Natural killer cell (primary cell): ENCODE results near the gene KBTBD3. TPM values are rescaled to one million over a fixed set of nuclear protein-coding genes. Genes with fewer than 3 reads are reported as not detected.

Experiments used
- ATAC-seq, 3 donors: fragments of 150-1000 bp in 2 of 3; fragments of 200-7000 bp in 1 of 3; cut with Tn5 transposase; 1 replicate in 1 of 3; 2 replicates in 2 of 3; pipeline ENCODE4 v1.10.0; 2021; ENCODE audit warnings: mild to moderate bottlenecking in 2 of 3, moderate library complexity in 2 of 3
- DNase-seq, 2 donors: peaks; one replicate each; pipeline versions ENCODE4 v3.0.0 to v3.0.0-alpha.2; 2013 to 2021; ENCODE audit warnings: mixed read lengths in 1 of 2
- H3K27ac ChIP-seq: one replicate; pipeline ENCODE4 v1.5.1; 2013; ENCODE audit warnings: mild to moderate bottlenecking, low read length
- H3K27me3 ChIP-seq: one replicate; pipeline ENCODE4 v1.6.1; 2013; ENCODE audit warnings: low read length; ENCODE audit not compliant: control insufficient read depth, insufficient read depth
- H3K36me3 ChIP-seq: one replicate; pipeline ENCODE4 v1.6.1; 2013; ENCODE audit warnings: low read length; ENCODE audit not compliant: control insufficient read depth, insufficient read depth
- H3K4me1 ChIP-seq: one replicate; pipeline ENCODE4 v1.6.1; 2013; ENCODE audit warnings: low read length; ENCODE audit not compliant: control insufficient read depth, insufficient read depth
- H3K4me3 ChIP-seq: one replicate; pipeline ENCODE4 v1.5.1; 2013; ENCODE audit warnings: low read length
- H3K9me3 ChIP-seq: one replicate; pipeline ENCODE4 v1.6.1; 2013; ENCODE audit warnings: low read length; ENCODE audit not compliant: control insufficient read depth, insufficient read depth
- H3K27ac Mint-ChIP-seq, 2 donors: one replicate each; pipeline ENCODE4 v1.8.0; 2022; ENCODE audit warnings: mild to moderate bottlenecking in 2 of 2, mixed read lengths in 2 of 2, moderate library complexity in 1 of 2
- H3K27me3 Mint-ChIP-seq, 2 donors: one replicate each; pipeline ENCODE4 v1.8.0; 2022; ENCODE audit warnings: low read depth in 2 of 2, mixed read lengths in 2 of 2
- H3K36me3 Mint-ChIP-seq: one replicate; pipeline ENCODE4 v1.8.0; 2022; ENCODE audit warnings: mixed read lengths
- H3K4me1 Mint-ChIP-seq, 2 donors: one replicate each; pipeline ENCODE4 v1.8.0; 2022; ENCODE audit warnings: mixed read lengths in 2 of 2
- H3K4me3 Mint-ChIP-seq: one replicate; pipeline ENCODE4 v1.8.0; 2022; ENCODE audit warnings: mild to moderate bottlenecking, moderate library complexity, mixed read lengths
- H3K9me3 Mint-ChIP-seq, 2 donors: one replicate each; pipeline ENCODE4 v1.8.0; 2022; ENCODE audit warnings: mixed read lengths in 2 of 2
- WGBS: methylation state at CpG from one replicate; pipeline ENCODE4 v1.1.7; 2013; ENCODE audit warnings: missing lambda C conversion rate; ENCODE audit not compliant: insufficient coverage; 5-methylcytosine and 5-hydroxymethylcytosine counted together
- intact Hi-C: fragments of 100-400 bp; cut with micrococcal nuclease; formaldehyde crosslinking; loops from one replicate; pipeline ENCODE4 v1.14.2; 2022
- total RNA-seq, 4 donors: library from RNA; stranded (reverse); fragments of 120-200 nt in 1 of 4; gene quantifications; one replicate each; pipeline versions ENCODE4 v1.2.3 to v1.2.4, GENCODE V29; 2013 to 2022
- TF ChIP-seq, protein P1 (sequence below): fragments of 200-600 bp; IDR thresholded peaks from one replicate; pipeline ENCODE4 v1.8.0; 2022; ENCODE audit warnings: antibody characterized with exemption

The KBTBD3 gene
- total RNA-seq, 3 donors from 2014 or later (not counting 1 experiment from before 2014, with no cell fraction given), result 9.0 to 12.7 (median 9.9) TPM

DNA sequence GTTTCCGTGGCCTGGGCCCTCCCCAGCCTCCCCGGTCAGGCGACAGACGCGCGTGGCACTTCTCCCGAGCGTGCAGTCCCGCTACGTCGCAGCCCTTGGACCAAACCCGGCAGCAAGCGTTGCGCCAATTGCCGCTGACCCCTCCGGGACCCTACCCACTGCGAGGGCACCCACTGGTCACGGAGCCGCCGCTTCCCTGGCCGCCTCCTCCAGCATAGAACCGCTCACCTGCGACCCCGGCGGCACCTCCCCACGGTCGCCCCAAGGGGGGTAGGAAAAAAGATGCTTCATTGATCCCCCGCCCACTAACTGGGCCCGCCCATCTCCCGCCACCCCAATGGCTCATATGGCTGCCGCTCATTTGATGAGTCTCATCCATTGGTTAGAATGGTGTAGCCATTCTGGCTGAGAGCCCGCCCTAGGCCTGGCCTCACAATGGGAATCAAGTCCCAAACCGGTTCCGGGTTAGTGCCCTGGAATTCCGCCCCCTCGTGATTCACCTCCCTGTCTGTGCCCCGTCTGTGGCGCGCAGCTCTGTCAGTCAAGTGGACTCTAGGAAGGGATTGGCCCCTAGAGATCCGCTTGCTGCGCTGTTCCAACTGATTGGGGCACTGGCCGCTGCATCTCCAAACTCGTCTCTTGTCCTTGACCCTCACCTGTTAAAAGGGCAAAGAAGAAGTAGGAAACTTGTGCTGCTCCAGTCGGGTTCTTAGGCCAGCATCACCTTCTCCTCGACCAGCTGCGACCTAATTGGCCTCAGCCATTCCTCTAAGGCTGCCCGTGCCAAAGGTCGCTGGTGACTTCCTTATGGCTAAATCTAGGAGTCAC lies 55.0 kb downstream of the KBTBD3 start, which contains the start of gene MSANTD4:
Gene MSANTD4, minus strand, starts transcription at position 274 of the 828 bp plus-strand sequence. CDS start 11,323 bp downstream, outside the sequence.
- Mint-ChIP-seq H3K36me3 (no peaks in the 10 kb centered on the region), H3K9me3 (peaks cover 0 to 2% of the 10 kb centered on the region in 2 donors), H3K4me3 (peak within 1 kb of the TSS; percentile 97), H3K27ac (peak within 1 kb of the TSS; percentile 89 to 99), H3K4me1 (peaks cover 44 to 50% of the 10 kb centered on the region in 2 donors), H3K27me3 (peaks cover 16 to 22% of the 10 kb centered on the region in 2 donors)
- DNase-seq, result peak; percentile 96 to 98
- TF ChIP-seq, protein P1, sequence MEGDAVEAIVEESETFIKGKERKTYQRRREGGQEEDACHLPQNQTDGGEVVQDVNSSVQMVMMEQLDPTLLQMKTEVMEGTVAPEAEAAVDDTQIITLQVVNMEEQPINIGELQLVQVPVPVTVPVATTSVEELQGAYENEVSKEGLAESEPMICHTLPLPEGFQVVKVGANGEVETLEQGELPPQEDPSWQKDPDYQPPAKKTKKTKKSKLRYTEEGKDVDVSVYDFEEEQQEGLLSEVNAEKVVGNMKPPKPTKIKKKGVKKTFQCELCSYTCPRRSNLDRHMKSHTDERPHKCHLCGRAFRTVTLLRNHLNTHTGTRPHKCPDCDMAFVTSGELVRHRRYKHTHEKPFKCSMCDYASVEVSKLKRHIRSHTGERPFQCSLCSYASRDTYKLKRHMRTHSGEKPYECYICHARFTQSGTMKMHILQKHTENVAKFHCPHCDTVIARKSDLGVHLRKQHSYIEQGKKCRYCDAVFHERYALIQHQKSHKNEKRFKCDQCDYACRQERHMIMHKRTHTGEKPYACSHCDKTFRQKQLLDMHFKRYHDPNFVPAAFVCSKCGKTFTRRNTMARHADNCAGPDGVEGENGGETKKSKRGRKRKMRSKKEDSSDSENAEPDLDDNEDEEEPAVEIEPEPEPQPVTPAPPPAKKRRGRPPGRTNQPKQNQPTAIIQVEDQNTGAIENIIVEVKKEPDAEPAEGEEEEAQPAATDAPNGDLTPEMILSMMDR, result no peak
- H3K4me1 ChIP-seq, result peaks cover 7% of the 10 kb centered on the region
- peak within 1 kb of the TSS; percentile 73 for H3K27ac ChIP-seq
- peak within 1 kb of the TSS; percentile 95 for H3K4me3 ChIP-seq
- ATAC-seq, result peak; percentile 94 to 99 (median 95)
- intact Hi-C loops, result loop anchor here (1.0 to 5.0 kb wide), 2 partner anchors 54 to 1315 kb away; no protein-coding TSS in a partner anchor
- H3K36me3 ChIP-seq, result no peaks in the 10 kb centered on the region
- under 1% methylated on average over 46 of the region's 48 CpGs for WGBS
- no peaks in the 10 kb centered on the region for H3K9me3 ChIP-seq
- H3K27me3 ChIP-seq, result no peaks in the 10 kb centered on the region

DNA sequence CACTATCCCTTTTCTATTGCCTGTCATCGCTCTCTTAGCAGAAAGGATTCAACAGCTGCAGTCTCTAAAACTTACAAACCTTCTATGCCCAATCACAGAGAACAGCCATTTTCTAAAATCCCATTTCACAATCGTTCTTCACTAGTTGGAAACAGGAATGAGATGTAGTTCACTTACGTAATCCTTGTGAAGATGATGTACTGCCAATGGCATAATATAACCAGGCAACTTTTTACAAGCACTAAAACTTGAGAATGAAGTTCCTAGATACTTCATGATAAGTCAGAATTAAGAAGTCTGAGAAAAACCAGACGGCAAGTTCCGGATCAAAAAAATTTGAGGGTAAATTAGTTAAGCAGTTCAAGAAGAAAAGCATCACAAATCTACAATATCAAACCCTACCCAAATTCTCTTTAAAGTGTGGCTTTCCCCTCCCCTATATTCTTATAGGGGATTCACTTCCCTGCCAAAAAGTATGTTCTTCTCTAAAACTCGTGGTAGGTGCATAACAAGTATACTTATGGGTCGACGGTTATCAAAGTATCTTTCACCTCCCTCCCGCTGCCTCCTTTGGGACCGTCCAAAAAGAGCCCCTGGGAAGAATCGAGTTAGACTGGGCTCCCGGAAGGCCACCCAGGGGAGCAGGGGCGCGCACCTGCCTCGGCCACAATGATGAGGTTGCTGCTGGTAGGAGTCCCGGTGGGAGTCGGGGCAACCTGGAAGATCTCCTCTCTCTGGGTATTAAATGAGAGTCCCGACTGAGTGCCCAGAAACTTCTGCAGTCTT lies 55.8 kb downstream of the KBTBD3 start:
- peak overlapping the region; percentile 73 for H3K27ac ChIP-seq
- H3K9me3 ChIP-seq, result no peaks in the 10 kb centered on the region
- no peaks in the 10 kb centered on the region for H3K36me3 ChIP-seq
- no peaks in the 10 kb centered on the region for H3K36me3 Mint-ChIP-seq
- H3K27me3 ChIP-seq, result no peaks in the 10 kb centered on the region
- intact Hi-C loops, result loop anchor here (5.0 kb wide), 1 partner anchor 1314 kb away; no protein-coding TSS in a partner anchor
- H3K27ac Mint-ChIP-seq, result peak overlapping the region; percentile 89 to 99
- H3K4me1 Mint-ChIP-seq, result peaks cover 47 to 53% of the 10 kb centered on the region in 2 donors
- ATAC-seq (no peak), DNase-seq (no peak)
- TF ChIP-seq, protein P1, result no peak
- peak overlapping the region; percentile 95 for H3K4me3 ChIP-seq
- peaks cover 8 to 14% of the 10 kb centered on the region in 2 donors for H3K27me3 Mint-ChIP-seq
- peak overlapping the region; percentile 97 for H3K4me3 Mint-ChIP-seq
- WGBS, result 13% methylated on average over 15 of the region's 18 CpGs
- peaks cover 7% of the 10 kb centered on the region for H3K4me1 ChIP-seq
- peaks cover 0 to 2% of the 10 kb centered on the region in 2 donors for H3K9me3 Mint-ChIP-seq

DNA sequence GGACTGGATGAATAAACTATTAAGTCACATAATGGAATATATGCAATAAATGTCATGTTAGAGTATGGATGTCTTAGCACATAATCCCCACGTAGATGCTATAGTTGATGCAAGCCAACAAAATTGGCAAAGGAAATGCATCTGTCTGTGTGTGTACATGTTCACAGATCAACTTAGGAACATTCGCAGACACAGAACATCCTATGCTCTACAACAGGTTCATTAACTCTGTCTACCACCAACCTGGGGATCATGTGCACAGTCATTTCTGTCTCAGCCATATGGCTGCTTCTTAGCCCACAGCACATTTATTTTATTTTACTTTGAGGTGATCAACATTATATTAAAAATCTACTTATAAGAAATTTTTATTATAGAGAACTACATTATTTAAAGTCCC lies 60.1 kb downstream of the KBTBD3 start:
- H3K9me3 ChIP-seq, result no peaks in the 10 kb centered on the region
- H3K36me3 ChIP-seq, result peaks cover 2% of the 10 kb centered on the region
- H3K4me1 ChIP-seq, result peaks cover 4% of the 10 kb centered on the region
- H3K27me3 ChIP-seq, result no peaks in the 10 kb centered on the region
- TF ChIP-seq, protein P1, result no peak
- Mint-ChIP-seq H3K9me3 (no peaks in the 10 kb centered on the region), H3K4me1 (peaks cover 47 to 54% of the 10 kb centered on the region in 2 donors), H3K27ac (no peak overlapping the region), H3K4me3 (no peak overlapping the region), H3K27me3 (peaks cover 0 to 1% of the 10 kb centered on the region in 2 donors), H3K36me3 (no peaks in the 10 kb centered on the region)
- intact Hi-C loops, result no loop called here
- ATAC-seq, result no peak
- DNase-seq, result no peak
- 100% methylated on average over 2 of the region's 2 CpGs for WGBS
- H3K27ac ChIP-seq, result no peak overlapping the region
- H3K4me3 ChIP-seq, result no peak overlapping the region
